GM21528 (cell line): Measurements from ENCODE around the gene ERICH4.
"Not testable (repeated sequence)": the region's sequence is repeated elsewhere in the genome, so short reads cannot be mapped to it uniquely, and the experiment has no call there.

ENCODE experiments used
- ATAC-seq: cut with Tn5 transposase; IDR thresholded peaks from one replicate; pipeline ENCODE4 v1.9.1; 2021; ENCODE audit warnings: mild to moderate bottlenecking, moderate library complexity; ENCODE audit not compliant: unreplicated experiment, low FRiP score

The ERICH4 gene, protein sequence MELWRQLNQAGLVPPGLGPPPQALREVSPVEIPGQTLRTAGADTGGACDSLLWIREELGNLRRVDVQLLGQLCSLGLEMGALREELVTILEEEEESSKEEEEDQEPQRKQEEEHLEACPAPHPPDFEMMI

DNA sequence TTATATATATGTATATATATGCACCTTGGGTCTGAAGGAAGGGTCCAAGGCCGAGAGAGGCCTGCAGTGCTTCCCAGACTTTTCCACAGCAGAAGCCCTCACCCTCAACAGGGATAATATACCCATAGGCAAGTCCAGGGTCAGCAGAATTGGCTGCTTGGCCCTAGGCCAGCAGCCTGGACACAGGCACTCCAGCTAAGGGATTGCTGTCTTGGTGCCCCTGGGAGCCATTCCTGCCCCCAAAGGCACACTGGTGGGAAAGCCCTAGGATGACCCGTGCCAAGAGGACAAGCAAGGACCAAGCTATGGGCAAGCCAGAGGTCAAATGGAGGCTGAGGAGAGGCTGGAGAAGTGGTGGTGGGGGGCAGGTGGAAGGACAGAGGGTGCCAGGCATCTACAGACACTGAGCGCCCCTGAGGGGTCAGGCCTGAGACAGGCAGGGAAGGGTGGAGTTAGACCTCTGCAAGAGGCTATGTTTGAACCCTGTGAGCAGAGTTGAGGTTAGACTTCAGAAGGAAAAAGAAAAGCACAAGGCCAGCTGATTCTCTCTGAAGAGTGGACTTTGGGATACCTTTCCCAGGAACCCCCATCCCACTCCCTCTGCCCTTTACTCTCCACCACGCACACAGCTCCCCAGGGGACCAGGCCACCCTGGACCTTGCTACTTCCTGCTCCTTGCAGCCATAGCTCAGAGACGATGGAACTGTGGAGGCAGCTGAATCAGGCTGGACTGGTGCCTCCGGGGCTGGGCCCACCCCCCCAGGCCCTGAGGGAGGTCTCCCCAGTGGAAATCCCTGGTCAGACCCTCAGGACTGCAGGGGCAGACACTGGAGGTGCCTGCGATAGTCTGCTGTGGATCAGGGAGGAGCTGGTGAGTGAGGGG lies at the start of gene ERICH4:
Gene ERICH4 (plus strand): TSS at position 684 of the 883 bp plus-strand sequence. CDS start 14 bp downstream, at position 698.
- no peak for ATAC-seq

DNA sequence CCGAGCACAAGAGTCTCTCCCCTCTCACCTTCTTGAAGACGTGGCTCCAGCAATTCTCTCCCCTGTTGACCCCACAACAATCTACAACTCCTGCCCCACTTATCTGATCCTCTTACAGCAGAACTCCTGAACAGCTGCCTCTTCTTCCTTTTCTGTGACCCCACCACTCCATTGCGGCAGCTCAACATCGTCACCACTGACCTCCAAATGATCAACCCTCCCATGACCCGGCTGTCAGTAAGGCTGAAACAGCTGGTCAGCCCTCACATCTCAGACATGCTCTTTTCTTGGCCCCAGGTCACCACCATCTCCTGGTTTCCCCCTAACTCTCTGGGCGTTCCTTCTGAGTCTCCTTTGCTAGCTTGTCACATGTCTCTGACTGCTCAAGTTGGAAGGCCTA lies 47.6 kb upstream of the ERICH4 start:
- no peak for ATAC-seq

DNA sequence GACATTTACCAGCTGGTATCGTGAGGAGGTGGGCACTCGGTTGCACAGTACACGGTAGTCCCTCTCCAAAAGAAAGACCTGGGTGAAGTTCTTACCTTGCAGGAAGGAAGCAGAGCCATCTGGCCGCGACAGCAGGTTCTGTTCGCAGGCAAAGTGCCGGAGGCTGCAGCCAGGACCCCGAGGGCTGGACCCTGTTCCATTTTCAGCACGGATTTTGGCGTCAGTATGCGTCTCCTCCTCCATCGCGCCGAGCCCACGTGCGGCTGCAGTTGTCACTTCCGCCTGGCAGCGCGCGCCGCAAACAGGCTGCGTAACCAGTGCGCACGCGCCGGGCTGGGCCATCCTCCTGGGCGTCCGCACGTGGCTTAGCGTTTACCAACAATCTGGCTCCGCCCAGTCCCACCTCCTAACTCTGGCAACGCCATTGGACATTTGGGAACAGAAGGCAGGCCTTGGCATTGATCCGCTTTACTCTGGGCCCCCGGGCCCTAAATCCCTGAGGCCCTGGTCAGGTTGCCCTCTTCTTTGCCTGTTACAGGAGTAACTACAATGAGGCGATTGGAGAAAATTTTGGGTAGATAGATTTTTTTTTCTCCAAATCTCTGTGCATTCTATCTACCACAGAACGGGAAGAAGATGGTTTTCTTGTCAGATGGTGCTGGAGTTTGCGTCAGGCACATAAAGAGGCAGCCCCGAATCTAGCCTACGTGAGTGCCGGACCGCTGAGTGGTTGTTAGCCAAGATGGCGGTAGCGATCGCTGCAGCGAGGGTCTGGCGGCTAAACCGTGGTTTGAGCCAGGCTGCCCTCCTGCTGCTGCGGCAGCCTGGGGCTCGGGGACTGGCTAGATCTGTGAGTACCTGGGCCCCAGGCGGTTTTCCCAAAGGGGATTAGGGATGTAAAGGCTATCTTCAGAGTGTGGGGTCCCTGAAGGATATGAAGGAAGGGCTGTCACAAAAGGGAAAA lies 45.6 kb upstream of the ERICH4 start, which contains the start of the genes BCKDHA and EXOSC5:
Gene BCKDHA (plus strand): TSS at position 733 of the 964 bp plus-strand sequence. CDS start 10 bp downstream, at position 743.
Gene EXOSC5 (minus strand): TSS at position 274 of the 964 bp plus-strand sequence. CDS start 31 bp downstream, at position 243.
- peak; percentile 87 for ATAC-seq

DNA sequence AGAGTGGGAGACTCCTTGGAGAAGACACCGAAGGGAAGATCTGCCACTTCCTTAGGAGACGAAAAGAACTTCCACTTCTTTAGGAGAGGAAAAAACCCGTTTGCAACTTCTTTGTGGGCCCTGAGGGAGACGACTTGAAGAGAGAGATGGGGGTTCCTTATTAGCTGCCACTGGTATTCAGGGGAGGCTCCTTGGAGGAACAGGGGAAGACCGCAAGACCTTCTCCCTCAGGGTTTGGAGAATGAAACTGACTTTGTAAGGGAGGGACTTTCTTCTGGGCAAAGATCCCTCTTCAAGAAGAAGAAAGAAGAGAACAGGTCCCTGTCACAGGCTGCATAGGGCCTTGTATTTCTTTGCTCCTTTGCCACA lies 44.9 kb upstream of the ERICH4 start:
- ATAC-seq, result no peak

DNA sequence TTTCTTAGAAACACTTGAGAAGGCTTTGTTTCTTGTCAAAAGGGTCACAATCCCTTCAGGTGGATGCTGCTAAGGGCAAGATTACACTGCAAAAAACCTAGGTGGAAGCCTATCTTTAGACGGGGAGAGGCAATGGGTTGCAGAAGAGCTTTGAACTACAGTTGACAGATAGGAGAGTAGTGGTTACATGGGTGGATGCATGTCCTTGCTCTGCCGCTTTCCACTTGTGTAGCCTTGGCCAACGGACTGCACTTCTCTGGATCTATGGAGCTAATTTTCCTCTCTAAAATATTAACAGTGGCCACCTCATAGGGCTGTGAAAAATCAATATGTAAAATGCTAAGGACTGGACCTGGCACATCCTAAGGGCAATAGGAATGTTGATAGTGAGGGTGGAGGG lies 44.4 kb upstream of the ERICH4 start:
- no peak for ATAC-seq

DNA sequence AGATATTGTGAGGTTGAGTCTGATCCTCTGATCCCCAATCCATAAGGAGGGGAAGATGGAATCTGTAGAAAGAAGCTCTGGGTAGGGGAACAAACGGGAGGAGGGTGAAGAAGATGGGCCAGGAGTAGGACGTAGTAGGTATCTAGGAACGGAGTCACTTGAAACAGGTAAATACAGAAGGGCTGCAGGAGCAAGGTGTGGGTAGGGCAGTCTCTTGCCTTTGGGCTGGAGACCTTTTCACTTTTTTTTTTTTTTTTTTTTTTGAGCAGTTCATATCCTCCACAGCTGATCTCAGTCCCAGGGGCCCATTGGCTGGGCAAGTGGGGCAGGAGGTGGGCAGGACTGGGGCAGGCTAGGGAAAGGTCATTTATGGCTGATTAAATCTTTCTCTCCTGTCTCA lies 43.9 kb upstream of the ERICH4 start:
- ATAC-seq, result no peak

DNA sequence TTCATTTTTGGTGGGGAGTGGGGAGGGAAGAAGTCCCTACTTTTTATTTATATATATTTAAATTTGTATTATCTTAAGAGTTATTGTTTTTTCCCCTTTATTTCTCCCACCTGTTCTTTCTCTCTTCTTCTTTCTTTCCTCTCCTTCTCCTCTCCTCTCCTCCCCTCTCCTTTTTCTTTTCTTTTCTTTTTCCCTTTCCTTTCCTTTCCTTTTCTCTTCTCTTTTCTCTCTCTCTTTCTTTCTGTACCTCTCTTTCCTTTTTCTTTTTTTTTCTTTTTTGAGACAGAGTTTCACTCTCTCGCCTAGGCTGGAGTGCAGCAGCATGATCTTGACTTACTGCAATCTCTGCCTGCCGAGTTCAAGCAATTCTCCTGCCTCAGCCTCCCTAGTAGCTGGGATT lies 43.4 kb upstream of the ERICH4 start:
- ATAC-seq, result no peak

DNA sequence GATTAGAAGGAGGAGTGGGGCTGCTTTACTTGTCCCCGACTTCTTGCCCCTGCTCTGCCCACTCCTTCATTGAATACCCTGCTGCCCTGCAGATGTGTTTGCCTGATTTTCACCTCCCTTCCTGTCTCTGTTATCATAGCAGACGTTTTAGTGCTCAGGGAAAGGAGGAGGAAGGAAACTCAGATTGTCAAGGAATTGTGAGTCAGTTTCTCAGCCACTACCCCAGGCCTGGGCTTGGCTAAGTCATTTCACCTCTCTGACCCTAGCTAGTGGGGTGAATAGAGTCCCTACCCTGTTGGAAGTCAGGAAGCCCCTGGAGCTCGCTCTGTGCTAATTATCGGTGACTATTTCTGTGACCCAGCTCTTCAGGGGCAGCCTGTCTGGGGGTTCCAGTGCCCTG lies 41.5 kb upstream of the ERICH4 start:
- no peak for ATAC-seq

DNA sequence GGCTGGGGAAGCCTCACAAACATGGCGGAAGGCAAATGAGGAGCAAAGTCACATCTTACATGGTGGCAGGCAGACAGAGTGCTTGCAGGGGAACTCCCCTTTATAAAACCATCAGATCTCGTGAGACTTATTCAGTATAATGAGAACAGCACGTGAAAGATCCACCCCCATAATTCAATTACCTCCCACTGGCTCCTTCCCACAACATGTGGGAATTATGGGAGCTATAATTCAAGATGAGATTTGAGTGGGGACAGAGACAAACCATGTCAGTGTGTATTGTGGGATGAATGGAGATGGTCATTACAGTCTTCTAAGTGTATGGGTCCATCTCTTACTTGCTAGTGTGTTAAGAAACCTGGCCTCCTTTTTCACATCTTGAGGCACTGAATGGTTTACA lies 40.9 kb upstream of the ERICH4 start:
- ATAC-seq, result no peak

DNA sequence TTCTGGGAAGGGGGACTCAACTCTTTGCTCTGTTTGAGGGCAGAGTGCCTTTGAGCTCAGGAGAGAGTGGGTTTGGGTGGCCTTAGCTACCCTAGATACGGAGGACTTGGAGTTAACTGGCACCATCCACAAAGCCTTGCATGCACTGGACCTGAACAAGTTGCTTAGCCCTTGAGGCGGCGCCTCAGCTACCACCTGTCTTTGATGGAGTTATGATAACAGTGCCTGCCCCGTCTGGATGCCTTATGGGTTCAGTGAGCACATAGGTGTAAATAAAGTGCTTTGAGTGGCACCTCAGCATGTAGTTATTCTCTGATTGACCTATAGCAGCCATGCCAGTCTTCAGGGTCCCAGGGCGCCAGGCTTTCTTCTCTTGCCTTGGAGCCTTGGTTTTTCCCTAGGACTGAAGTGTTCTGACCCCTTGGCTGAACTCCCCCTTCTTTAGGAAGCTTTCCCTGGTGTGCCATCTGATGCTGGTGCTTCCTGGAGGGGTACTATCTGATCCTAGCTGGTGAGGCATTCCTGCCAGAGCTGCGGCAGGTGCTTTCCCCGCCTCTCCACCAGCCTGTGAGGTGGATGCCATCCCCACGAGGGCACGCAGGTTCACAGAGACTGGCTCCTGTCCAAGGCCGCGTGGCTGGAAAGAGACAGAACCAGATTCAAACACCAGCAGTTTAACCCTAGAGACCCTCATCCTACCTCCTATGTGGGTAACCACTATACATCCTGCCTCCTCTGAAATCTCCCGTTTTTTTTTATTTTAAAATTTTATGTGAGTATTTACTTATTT lies 39.6 kb upstream of the ERICH4 start:
- ATAC-seq, result no peak

DNA sequence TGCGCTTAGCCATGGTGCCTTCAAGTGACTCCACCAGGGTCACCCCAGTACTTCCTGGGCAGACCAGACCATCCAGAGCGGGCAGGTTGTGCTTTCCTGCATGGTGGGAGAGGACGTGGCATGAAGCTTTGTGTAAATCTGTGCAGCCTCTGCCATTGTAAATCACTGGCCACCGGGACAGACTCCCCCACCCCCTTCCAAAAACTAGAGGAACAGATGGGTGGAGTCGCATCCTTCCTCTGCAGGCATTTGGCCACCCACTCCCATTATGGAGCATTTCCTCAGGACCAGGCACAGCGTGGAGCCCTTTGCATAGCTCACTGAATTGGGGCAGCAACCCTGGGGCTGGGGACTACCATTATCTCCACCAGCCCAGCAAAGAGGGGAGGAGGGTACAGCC lies 37.2 kb upstream of the ERICH4 start:
- ATAC-seq, result no peak

DNA sequence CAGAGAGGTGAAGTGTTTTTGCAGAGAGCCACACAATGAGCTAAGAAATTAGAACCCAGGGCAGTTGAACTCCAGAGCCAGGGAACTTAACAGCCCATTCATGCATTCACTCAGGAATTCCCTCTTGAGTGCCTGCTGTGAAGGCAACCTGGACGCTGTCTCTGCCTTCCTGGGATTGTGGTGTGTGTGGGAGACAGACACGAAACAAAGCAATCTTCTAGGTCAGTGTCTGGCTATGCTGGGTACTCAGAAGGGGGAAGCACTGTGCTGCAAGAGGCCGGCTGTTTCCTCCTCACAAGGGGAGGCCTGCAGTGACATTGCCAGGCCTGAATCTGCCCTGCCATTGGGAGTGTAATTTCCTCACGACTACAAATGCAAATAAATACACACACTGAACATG lies 35.7 kb upstream of the ERICH4 start:
- ATAC-seq, result no peak

DNA sequence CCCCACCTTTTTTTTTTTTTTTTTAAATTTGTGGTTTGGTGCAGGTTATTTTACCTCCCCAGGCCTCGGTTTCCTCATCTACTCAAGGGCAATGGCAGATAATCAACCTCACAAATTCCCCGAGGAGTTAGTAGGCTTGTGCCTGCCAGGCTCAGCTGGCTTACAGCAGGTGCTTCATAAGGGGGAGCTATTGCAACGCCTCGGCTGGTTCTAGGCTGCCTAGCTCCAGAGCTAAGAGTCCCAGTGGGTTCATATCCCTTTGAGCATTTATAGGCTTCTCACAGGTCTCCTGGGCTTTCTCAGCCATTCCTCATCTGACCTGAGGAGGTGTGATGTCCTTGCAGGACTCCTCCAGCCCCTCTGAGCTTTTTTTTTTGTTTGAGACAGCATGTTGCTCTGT lies 34.7 kb upstream of the ERICH4 start:
- ATAC-seq, result no peak

DNA sequence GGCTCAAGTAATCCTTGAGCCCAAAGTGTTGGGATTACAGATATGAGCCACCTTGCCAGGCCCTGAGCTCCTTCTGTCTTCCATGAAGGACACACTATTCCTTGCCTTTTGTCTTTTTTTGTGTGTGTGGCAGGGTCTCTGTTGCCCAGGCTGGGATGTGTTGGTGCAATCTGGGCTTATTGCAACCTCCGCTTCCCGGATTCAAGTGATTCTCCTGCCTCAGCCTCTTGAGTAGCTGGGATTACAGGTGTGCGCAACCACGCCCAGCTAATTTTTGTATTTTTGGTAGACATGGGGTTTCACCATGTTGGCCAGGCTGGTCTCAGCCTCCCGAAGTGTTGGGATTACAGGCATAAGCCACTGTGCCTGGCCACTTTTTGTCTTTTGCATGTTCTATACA lies 34.1 kb upstream of the ERICH4 start:
- not testable (repeated sequence) for ATAC-seq

DNA sequence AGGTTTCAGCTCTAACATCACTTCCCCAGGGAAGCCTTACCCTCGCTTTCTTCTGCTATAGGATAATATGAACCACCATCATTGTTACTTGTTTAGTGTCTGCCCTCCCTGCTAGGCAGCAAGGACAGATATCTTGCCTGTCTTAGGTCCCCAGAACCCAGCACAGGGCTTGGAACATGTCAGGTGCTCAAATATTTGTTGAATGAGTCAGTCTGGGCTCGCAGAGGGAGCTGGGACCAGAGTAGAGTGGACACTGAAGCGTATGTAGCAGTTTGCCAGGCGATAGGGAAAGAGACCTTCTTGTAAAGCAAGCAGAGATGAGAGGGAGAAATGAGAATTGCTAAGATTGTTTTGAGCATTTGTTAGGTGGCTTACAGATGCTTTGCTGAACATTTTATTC lies 33.7 kb upstream of the ERICH4 start:
- ATAC-seq, result no peak

DNA sequence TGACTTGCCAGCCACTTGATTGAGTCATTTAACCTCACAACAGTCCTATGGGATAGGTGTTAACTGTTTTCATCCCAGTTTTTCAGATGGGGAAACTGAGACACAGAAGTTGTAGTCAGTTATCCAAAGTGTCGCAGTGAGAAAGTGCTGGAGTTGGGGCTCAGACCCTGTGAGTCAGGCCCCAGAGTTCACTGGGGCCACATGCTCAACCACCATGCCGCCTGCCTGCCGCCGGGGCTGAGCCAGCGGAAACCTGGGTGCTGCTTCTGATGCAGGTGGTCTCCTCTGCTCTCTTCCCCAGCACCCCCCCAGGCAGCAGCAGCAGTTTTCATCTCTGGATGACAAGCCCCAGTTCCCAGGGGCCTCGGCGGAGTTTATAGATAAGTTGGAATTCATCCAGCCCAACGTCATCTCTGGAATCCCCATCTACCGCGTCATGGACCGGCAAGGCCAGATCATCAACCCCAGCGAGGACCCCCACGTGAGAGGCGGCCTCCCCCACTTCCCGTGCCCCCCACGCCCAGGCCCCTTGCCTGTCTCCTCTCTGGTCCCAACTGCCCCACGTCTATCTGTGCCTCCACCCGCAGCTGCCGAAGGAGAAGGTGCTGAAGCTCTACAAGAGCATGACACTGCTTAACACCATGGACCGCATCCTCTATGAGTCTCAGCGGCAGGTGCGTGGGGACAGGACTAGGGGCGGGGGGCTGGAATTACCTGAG lies 32.5 kb upstream of the ERICH4 start:
- ATAC-seq, result no peak

DNA sequence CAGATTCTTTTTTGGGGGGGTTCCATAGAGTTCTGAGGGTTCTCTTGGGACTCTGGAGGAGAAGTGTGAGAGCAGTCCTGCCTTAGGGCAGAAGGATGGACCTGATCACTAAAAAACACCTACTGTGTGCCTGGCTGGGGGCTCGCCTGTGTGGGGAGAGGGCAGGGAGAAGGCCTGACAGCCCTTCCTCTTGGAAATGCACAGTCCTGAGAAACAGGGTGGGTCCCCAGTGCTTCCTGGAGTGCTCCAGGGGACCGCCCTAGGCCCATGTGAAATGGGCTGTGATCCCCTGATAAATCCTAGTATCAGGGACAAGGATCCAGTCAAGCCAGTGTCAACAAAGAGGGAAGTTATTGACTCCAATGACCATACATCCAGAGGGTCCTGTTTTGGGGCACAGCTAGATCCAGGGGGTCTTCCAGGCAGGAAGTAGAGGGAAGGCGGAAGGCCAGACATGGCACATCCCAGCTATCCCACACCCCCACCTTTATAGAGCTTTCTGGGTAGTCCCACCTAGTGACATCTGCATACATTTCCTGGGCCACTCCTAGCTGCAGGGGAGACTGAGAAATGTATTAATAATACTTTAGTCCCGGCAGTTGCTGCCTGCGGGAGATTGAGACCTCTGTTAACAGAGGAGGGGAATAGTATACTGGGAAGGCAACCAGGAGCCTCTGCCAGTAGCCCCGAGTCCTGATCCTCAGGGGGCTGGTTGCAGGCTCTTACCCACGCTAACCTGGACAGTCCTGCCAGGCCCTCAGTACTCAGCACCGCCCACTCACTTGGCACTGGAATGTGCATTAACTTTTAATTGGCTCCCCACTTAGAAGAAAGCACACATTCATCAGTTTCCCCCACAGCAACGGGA lies 31.6 kb upstream of the ERICH4 start:
- ATAC-seq, result no peak

DNA sequence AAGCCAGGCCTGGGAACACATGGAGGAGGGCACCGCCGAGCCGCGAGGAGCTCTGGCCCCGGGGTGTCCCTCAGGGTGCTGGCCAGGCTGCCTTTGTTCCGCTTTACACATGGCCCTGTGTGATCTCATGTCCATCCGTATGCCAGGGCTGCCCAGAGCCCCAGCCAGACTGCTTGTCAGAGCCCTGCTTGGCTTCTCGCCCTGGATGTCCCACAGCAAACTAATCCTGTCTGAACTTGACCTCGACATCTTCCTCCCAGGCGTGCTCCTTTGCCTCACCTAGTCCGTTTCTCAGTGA lies 31.0 kb upstream of the ERICH4 start:
- no peak for ATAC-seq

DNA sequence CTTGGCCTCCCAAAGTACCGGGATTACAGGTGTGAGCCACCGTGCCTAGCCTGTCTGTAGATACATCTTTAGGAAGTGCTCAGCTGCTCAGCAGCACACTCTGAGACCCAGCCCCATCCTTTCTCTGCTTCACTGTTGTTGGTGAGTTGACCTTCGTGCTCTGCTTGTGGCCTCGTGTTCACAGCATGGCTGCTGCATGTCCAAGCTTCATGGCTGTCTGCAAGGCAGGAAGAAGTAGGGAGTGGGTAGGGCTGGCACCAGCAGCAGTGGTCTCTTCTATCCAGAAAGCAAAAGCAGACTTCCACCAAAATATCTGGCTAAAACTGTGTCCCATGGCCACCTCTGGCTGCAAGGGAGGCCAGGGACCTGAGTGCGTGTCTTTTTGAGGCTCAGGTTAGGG lies 30.0 kb upstream of the ERICH4 start:
- no peak for ATAC-seq
